Measurements from ENCODE around the gene KDM5B.
A peak's percentile ranks its signal among the peaks of the same experiment; 100 is the strongest.

The KDM5B gene

DNA sequence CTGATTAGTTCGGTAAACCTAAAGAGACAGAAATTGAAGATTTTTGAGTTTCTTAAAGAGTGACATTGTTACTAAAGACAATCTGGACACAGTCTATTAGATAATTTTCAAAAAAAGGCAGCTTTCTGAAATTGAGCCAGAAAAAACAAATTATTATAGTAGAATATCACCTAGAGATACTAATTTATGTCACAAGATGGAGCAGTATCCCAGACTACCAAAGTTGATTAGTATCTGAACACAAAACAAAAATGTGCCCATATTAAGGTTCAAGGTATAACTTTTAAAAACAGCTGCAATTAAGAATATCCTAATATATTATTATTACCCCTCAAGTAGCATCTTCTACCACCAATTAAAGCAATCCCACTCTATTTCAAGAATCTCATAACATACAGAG, 57.5 kb downstream of the KDM5B start:
- POLR2A ChIA-PET, result interaction anchor here (1.5 to 2.4 kb wide), 2 partner anchors 57 to 257 kb away, joined by 3 to 7 read pairs; partner anchors contain the start of genes KDM5B and TMEM183A
- CTCF ChIA-PET, result interaction anchor here (0.6 to 2.0 kb wide), 3 partner anchors 103 to 370 kb away, joined by 3 to 8 read pairs (median 3); no protein-coding TSS in a partner anchor

GRCh38 chr1:202750024-202750423, 58.2 kb downstream of the KDM5B start:
- POLR2A ChIA-PET, result interaction anchor here (1.5 to 2.4 kb wide), 2 partner anchors 58 to 257 kb away, joined by 3 to 7 read pairs; partner anchors contain the start of genes KDM5B and TMEM183A
- peaks cover 51 to 91% of the 10 kb centered on the region in 2 experiments for H3K36me3 ChIP-seq (ENCODE audit: control insufficient read depth in 2 of 2, insufficient read depth in 1 of 2, low read length in 2 of 2)

More for the DNA sequence above, 57.5 kb downstream of the KDM5B start:
- peaks cover 49 to 91% of the 10 kb centered on the region in 2 experiments for H3K36me3 ChIP-seq (ENCODE audit: control insufficient read depth in 2 of 2, insufficient read depth in 1 of 2, low read length in 2 of 2)
- H3K27ac ChIP-seq (ENCODE audit: extremely low read depth, low read depth, low read length), result no peak overlapping the region
- H3K4me3 ChIP-seq (ENCODE audit: low read depth, low read length), result no peak overlapping the region
- H3K9me3 ChIP-seq (ENCODE audit: control insufficient read depth, insufficient read depth, low read depth, low read length), result no peaks in the 10 kb centered on the region
- TF ChIP-seq ZNF654 (tag by site-specific recombination; IDR thresholded peaks at IDR 0.05; ENCODE audit: low read depth) (peak; percentile 51), OSR2 (tag by site-specific recombination; IDR thresholded peaks at IDR 0.05) (no peak)
- H3K4me1 ChIP-seq (ENCODE audit: control insufficient read depth, insufficient read depth, low read length), result no peaks in the 10 kb centered on the region

DNA sequence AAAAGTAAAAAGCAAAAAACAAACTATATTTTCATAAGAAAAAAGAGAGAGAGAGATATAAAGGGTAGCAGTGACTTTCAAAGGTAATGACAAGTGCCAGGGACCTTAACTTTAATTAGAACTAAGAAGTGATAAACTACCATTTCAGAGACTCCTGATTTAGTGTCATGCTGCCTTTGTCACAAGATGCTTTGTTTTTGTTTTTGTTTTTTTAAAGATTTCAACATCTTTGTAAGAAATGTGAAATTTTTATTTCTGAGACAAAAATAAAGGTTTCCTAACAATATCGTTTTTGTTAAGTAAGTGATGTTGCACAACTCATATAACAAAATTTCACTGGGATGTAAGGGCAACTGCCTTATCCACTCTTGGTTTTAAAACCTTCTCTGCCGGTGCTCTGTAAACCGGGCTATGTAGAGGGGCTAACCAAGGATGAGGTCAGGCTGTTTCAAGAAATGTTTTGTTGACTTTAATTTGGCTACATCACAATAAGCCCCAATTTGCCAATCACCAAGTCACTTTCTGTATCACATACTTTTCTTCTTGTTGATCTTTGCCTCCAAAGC, 62.8 kb downstream of the KDM5B start:
- Histone ChIP-seq H3K4me3 (ENCODE audit: low read depth, low read length) (no peak overlapping the region), H3K36me3 (ENCODE audit: control insufficient read depth in 2 of 2, insufficient read depth in 1 of 2, low read length in 2 of 2) (peaks cover 52 to 90% of the 10 kb centered on the region in 2 experiments), H3K4me1 (ENCODE audit: control insufficient read depth, insufficient read depth, low read length) (no peaks in the 10 kb centered on the region), H3K27ac (ENCODE audit: extremely low read depth, low read depth, low read length) (no peak overlapping the region), H3K9me3 (ENCODE audit: control insufficient read depth, insufficient read depth, low read depth, low read length) (no peaks in the 10 kb centered on the region)
- ChIA-PET POLR2A (no interaction called here), CTCF (interaction anchor here (0.9 to 1.1 kb wide), 2 partner anchors 17 to 158 kb away, joined by 3 to 5 read pairs; no protein-coding TSS in a partner anchor)
- TF ChIP-seq ZNF266 (tag by site-specific recombination; IDR thresholded peaks at IDR 0.05; ENCODE audit: low read depth), result no peak
- TF ChIP-seq ZNF10 (tag by site-specific recombination; IDR thresholded peaks at IDR 0.05), result no peak
- no peak for TF ChIP-seq ZBTB20 (tag by site-specific recombination; IDR thresholded peaks at IDR 0.05)
- TF ChIP-seq, protein P1, sequence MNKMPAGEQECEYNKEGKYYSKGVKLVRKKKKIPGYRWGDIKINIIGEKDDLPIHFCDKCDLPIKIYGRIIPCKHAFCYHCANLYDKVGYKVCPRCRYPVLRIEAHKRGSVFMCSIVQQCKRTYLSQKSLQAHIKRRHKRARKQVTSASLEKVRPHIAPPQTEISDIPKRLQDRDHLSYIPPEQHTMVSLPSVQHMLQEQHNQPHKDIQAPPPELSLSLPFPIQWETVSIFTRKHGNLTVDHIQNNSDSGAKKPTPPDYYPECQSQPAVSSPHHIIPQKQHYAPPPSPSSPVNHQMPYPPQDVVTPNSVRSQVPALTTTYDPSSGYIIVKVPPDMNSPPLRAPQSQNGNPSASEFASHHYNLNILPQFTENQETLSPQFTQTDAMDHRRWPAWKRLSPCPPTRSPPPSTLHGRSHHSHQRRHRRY (tag by site-specific recombination; IDR thresholded peaks at IDR 0.05), result no peak
- TF ChIP-seq ZNF48 (tag by site-specific recombination; IDR thresholded peaks at IDR 0.05), result no peak

More at GRCh38 chr1:202750024-202750423, 58.2 kb downstream of the KDM5B start:
- Histone ChIP-seq H3K9me3 (ENCODE audit: control insufficient read depth, insufficient read depth, low read depth, low read length) (no peaks in the 10 kb centered on the region), H3K27ac (ENCODE audit: extremely low read depth, low read depth, low read length) (no peak overlapping the region), H3K4me3 (ENCODE audit: low read depth, low read length) (no peak overlapping the region), H3K4me1 (ENCODE audit: control insufficient read depth, insufficient read depth, low read length) (no peaks in the 10 kb centered on the region)
- no peak for TF ChIP-seq KLF8 (tag by site-specific recombination; IDR thresholded peaks at IDR 0.05)
- no peak for TF ChIP-seq ZNF513 (tag by site-specific recombination; IDR thresholded peaks at IDR 0.05)
- no peak for TF ChIP-seq TCF7L2 (IDR thresholded peaks at IDR 0.05; ENCODE audit: borderline replicate concordance, low read depth, low read length)
- TF ChIP-seq PRDM10 (tag by site-specific recombination; IDR thresholded peaks at IDR 0.05), result no peak
- TF ChIP-seq ZNF747 (tag by site-specific recombination; IDR thresholded peaks at IDR 0.05), result no peak
- no peak for TF ChIP-seq ZBTB8A (tag by site-specific recombination; IDR thresholded peaks at IDR 0.05)
- CTCF ChIA-PET, result interaction anchor here (0.6 to 2.0 kb wide), 5 partner anchors 31 to 523 kb away, joined by 3 to 8 read pairs (median 3); no protein-coding TSS in a partner anchor

Measured in HEK293 (cell line).